Fibroblast of skin of left quadriceps (primary cell): Measurements from ENCODE around the gene ZBTB1.

ENCODE experiments used
- DNase-seq, 2 experiments: peaks; one replicate each; pipeline ENCODE4 v3.0.0-alpha.2; 2013; ENCODE audit warnings: low read depth in 2 of 2

ZBTB1 gene

DNA sequence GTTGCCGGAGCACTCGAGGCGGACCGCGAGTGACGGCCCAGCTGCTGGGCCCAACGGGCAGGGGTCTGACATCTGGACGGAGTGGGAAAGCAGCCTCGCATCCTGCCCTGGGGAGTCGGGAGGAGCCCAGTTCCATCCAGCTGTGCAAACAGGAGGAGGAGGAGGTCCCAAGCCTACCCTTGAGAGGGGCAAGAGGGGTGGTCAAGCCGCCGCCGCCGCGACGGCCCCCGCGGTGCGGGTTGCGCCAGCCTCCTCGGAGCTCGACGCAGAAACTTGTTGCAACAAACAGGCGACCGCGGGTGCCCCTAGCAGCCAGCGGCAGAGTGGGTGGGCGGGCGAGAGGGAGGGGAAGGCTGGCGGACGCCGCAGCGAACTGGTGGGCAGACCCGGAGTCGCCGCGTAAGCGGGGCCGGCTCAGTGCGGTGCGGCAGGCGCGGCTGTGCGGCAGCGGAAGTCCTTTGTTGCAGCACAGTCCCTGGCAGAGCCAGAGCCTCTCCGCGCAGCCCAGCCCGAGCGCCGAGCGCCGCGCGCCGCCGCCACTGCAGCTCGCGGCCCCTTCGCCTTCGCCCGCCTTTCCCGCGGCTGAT, at the start of gene ZBTB1:
Gene ZBTB1 (plus strand): TSS at position 461 of the 587 bp plus-strand sequence. CDS start 16,735 bp downstream, outside the sequence.
- peak; percentile 69 for DNase-seq

DNA sequence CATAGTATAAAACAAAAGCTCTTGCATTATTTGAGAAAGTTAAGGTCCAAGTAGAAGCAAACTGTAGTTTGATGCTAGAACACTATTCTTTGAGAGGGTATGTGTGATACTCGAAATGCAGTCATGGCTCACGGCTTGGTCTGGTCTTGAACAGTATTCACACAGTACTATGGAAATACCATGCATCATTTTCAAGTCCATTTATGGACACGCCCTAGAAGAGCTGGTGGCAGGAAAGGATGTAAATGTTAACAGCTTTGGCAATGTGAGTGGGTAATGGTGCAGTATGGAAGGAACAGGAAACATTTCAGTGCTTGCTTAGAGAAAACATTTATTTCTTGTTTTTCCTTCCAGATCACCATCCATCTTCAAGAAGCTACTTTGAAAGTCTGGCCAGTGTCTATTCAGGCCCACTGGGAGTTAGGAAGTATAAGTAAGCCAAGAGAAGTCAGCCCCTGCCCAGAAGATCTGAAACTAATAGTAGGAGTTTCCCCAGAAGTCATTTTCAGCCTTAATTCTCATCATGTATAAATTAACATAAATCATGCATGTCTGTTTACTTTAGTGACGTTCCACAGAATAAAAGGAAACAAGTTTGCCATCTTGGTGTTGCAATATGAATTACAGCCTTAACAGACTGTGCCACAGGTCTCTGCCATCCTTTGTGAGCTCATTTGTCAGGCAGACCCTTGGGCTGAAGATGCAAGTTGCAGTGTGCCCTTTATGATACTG, 45.0 kb upstream of the ZBTB1 start:
- no peak for DNase-seq

- DNase-seq: no peak
These were observed 43.3 kb upstream of the ZBTB1 start for GRCh38 chr14:64461221-64461620.

- no peak for DNase-seq
These were observed 41.4 kb upstream of the ZBTB1 start for GRCh38 chr14:64463195-64463594.

DNA sequence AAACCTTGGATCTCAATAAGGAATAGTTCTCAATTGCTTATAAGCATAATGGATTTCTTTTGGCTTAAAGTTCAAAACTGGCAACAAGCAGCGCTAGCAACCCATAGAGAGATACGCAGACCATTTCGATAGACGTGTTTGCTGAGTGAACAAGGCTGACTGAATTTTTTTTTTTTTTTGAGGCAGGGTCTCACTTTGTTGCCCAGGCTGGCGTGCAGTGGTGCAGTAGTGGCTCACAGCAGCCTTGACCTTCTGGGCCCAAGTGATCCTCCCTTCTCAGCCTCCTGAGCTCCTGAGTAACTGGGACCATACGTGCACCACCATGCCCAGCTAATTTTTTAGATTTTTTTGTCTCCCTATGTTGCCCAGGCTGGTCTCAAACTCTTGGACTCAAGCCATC, 40.7 kb upstream of the ZBTB1 start:
- no peak for DNase-seq

GRCh38 chr14:64464651-64465050, 39.9 kb upstream of the ZBTB1 start:
- DNase-seq: no peak

DNA sequence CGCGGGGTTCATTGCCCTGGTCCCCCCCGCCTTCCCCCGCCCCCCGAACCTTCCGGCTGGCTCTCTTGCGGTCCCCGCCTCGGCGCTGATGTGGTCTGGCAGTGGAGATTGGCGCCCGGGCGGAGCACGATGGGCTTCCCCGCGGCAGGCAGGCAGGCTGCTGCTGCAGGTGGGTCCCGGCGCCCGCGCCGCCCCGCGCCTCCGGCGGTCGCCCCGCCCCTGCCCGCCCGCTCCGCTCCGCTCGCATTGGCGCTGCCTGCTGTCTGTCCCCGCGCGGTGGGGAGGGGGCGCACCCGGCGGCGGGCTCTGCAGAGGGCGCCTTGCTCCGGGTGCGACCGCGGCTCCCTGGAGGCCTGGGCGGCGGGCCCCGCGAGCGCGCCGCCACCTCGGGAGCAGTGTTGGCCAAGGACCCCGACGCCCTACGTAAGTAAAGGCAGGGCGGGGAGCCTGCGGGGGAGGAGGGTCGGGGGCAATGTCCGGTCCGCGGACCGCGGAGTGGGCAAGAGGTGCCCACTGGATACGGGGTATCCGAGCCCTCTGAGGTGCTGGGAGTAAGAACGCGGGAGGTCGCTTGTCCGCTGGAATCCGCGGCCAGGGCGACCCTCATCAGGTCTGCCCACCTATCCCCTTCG, 39.3 kb upstream of the ZBTB1 start, which contains the start of gene AKAP5:
Gene AKAP5 (plus strand): TSS at position 309 of the 632 bp plus-strand sequence. CDS start 2,896 bp downstream, outside the sequence.
- DNase-seq: no peak

DNA sequence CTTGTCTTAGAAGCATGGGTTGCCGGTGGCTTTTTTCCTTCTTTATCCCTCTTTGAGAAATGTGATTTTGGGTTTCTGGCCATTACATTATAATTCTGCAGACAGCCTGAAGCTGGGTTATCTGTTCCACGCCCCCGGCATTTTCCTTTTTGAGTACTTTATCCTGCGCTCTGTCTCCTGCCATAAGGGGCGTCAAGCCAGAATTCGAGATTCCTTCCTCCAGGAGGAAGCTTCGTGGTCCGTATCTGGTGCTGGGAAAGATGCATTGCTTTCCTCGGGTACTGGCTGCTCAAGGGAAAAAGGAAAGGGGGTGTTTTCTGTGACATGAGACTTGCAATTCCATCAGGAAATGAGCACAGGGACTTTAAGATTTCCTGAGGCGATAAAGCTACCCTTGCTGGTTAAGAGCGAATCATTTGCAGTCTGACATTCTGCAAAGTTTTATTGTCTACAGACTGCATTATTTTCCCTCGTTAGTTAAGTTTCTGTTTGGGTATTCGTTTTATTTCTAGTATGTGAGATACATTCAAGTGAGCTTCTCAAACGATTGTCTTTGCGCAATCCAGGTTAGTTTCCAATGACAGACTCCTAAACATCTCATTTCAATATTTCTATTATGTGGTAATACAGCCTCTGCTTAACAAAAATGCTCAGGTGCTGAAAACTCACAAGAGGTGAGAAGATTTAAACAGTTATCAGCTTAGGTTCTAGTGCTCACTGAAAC, 38.6 kb upstream of the ZBTB1 start:
- peak; percentile 29 to 38 for DNase-seq

DNA sequence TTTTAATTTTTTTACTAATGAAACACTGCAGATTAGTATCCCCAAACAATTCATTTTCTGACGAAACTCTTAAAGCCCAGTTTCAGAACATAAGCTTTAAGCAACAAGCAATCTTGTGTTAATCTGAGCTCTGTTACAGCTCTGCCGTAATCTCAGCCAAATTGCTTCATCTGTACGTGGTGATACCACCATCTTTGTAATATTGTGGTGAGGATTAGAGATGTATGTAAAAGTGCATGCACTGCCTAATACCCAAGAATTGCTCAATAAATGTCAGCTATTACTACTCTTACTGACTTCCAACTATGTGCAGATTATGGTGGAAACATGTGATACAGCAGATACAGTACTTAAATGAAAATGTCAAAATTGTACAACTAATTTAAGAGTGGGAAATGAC, 37.5 kb upstream of the ZBTB1 start:
- DNase-seq: no peak

GRCh38 chr14:64467566-64467965, 37.0 kb upstream of the ZBTB1 start:
- DNase-seq: no peak

GRCh38 chr14:64468451-64468850, 36.1 kb upstream of the ZBTB1 start:
- DNase-seq: no peak

DNA sequence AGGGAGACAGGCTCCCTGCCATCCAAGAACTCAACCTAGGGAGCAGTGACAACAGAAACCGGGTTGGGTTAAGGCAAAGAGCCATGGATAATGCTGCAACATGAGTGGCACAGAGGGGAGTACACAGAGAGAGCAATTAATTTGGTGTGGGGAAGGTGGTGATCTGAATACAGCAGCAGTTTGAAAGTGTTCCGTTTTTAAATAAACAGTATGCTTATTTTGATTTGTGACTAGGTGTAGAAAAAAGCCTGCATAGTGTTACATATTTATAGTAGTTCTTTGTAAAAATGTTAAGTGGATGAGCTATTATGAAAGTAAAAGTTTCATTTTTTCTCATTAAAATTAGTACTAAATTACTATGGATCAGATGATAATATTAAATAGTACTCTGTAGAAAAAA, 30.5 kb upstream of the ZBTB1 start:
- no peak for DNase-seq

GRCh38 chr14:64474698-64475097, 29.9 kb upstream of the ZBTB1 start:
- DNase-seq: no peak

- DNase-seq: no peak
These were observed 28.8 kb upstream of the ZBTB1 start for GRCh38 chr14:64475585-64476273.

- no peak for DNase-seq
These were observed 28.1 kb upstream of the ZBTB1 start for GRCh38 chr14:64476438-64476837.

- no peak for DNase-seq
These were observed 25.8 kb upstream of the ZBTB1 start for GRCh38 chr14:64478634-64479250.

GRCh38 chr14:64488590-64489099, 15.9 kb upstream of the ZBTB1 start:
- DNase-seq: no peak

DNA sequence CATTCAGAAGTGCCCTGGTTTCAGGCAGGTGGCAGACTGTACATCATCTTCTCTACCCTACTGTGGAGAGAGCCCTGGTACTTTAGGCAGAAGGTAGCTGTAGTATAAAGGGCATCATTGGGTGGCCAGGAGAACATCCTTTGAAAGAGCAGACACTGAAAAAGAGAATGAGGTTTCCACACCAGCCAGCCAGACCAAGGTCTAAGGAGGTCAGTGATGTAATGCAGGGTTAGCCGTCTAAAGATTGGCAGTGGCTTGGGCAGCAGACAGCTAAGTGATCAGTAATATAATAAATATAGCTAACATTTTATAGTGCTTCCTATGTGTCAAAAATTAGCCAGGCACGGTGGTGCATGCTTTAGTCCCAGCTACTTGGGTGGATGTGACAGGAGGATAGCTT, 12.9 kb upstream of the ZBTB1 start:
- DNase-seq: no peak

DNA sequence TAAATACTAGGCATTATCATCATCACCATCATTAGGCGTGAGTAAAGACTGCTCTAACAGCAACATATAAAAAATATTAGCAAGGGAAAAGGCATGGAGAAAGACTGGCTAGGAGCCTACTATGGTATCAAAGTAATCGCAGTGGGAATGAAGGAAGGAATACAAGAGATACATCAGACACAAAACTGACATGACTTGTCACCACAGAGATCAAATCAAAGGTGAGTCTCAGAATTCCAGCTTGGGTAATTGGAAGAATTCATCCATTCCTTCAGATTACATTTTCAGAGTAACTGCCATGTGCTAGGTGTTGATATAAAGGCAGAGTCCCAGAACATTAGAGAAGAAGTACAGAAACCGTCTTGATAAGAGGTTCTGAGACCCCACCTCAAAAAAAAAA, 11.1 kb upstream of the ZBTB1 start:
- DNase-seq: no peak

GRCh38 chr14:64495252-64495651, 9.3 kb upstream of the ZBTB1 start:
- no peak for DNase-seq

- no peak for DNase-seq
These were observed 7.8 kb upstream of the ZBTB1 start for GRCh38 chr14:64496764-64497163.
